IPS DF 6.9 (cell line): ENCODE results near the gene PSMG1.
A peak's percentile ranks its signal among the peaks of the same experiment; 100 is the strongest.
"Not testable (repeated sequence)": the region's sequence is repeated elsewhere in the genome, so short reads cannot be mapped to it uniquely, and the experiment has no call there.

Experiments used
- DNase-seq: peaks from one replicate; pipeline ENCODE4 v3.0.0-alpha.2; 2013; ENCODE audit warnings: low read depth, low spot score
- H3K27ac ChIP-seq: one replicate; pipeline ENCODE4 v1.5.1; 2013; ENCODE audit warnings: low read length, control low read depth
- H3K27me3 ChIP-seq: 2 replicates; pipeline ENCODE4 v1.6.1; 2013; ENCODE audit warnings: mild to moderate bottlenecking, low read length; ENCODE audit not compliant: control insufficient read depth, insufficient read depth
- H3K36me3 ChIP-seq: 2 replicates; pipeline ENCODE4 v1.6.1; 2013; ENCODE audit warnings: low read length; ENCODE audit not compliant: control insufficient read depth, insufficient read depth
- H3K4me1 ChIP-seq: 2 replicates; pipeline ENCODE4 v1.6.1; 2013; ENCODE audit warnings: low read length; ENCODE audit not compliant: control insufficient read depth, insufficient read depth
- H3K4me3 ChIP-seq: 2 replicates; pipeline ENCODE4 v1.5.1; 2013; ENCODE audit warnings: mild to moderate bottlenecking, low read length
- H3K9me3 ChIP-seq: 2 replicates; pipeline ENCODE4 v1.6.1; 2013; ENCODE audit warnings: low read length, inconsistent platforms; ENCODE audit not compliant: control insufficient read depth, insufficient read depth
- WGBS: extraction: QIAGEN DNeasy Blood & Tissue Kit; methylation state at CpG from one replicate; pipeline ENCODE4 v1.1.7; 2013; ENCODE audit warnings: mixed read lengths, missing lambda C conversion rate; ENCODE audit not compliant: insufficient read length, insufficient coverage; 5-methylcytosine and 5-hydroxymethylcytosine counted together

PSMG1 gene

GRCh38 chr21:39183272-39184049, at the start of gene PSMG1:
TSS of gene PSMG1 (minus strand) at chr21:39183451. CDS start at chr21:39183385, 66 bp downstream.
- no peaks in the 10 kb centered on the region; the same call in 1 of the 2 replicates for H3K4me1 ChIP-seq

GRCh38 chr21:39232861-39233291, 49.6 kb upstream of the PSMG1 start:
- H3K4me3 ChIP-seq = no peak overlapping the region

More at GRCh38 chr21:39183272-39184049, at the start of gene PSMG1:
- peak; percentile 72 for DNase-seq
- no peaks in the 10 kb centered on the region for H3K27me3 ChIP-seq
- H3K9me3 ChIP-seq = no peaks in the 10 kb centered on the region
- H3K4me3 ChIP-seq = peak within 1 kb of the TSS; percentile 65
- no peak within 1 kb of the TSS for H3K27ac ChIP-seq
- H3K36me3 ChIP-seq = no peaks in the 10 kb centered on the region
- no CpG with 5 or more reads among the region's 76 CpGs for WGBS

GRCh38 chr21:39224930-39225329, 41.7 kb upstream of the PSMG1 start:
- no peak overlapping the region for H3K4me3 ChIP-seq
- H3K4me1 ChIP-seq = no peaks in the 10 kb centered on the region
- H3K27me3 ChIP-seq = no peaks in the 10 kb centered on the region
- WGBS = no CpG with 5 or more reads among the region's 3 CpGs
- peaks cover 2% of the 10 kb centered on the region; the same call in 1 of the 2 replicates for H3K36me3 ChIP-seq
- H3K9me3 ChIP-seq = no peaks in the 10 kb centered on the region
- no peak overlapping the region for H3K27ac ChIP-seq
- DNase-seq = no peak

More at GRCh38 chr21:39232861-39233291, 49.6 kb upstream of the PSMG1 start:
- no peaks in the 10 kb centered on the region for H3K9me3 ChIP-seq
- H3K4me1 ChIP-seq = no peaks in the 10 kb centered on the region
- no peak overlapping the region for H3K27ac ChIP-seq
- no CpG with 5 or more reads among the region's 3 CpGs for WGBS
- DNase-seq = no peak
- peaks cover 2% of the 10 kb centered on the region for H3K36me3 ChIP-seq
- H3K27me3 ChIP-seq = no peaks in the 10 kb centered on the region

- no peak for DNase-seq
- no peak overlapping the region for H3K27ac ChIP-seq
- WGBS = no CpG with 5 or more reads among the region's 3 CpGs
- no peaks in the 10 kb centered on the region for H3K27me3 ChIP-seq
- H3K4me3 ChIP-seq = no peak overlapping the region
- no peaks in the 10 kb centered on the region for H3K4me1 ChIP-seq
- no peaks in the 10 kb centered on the region for H3K9me3 ChIP-seq
- peaks cover 2% of the 10 kb centered on the region; the same call in 1 of the 2 replicates for H3K36me3 ChIP-seq
Measured at GRCh38 chr21:39221997-39222486, 38.8 kb upstream of the PSMG1 start.

- Histone ChIP-seq H3K4me1 (no peaks in the 10 kb centered on the region), H3K27ac (no peak overlapping the region), H3K36me3 (peaks cover 2% of the 10 kb centered on the region; the same call in 1 of the 2 replicates), H3K4me3 (no peak overlapping the region), H3K9me3 (no peaks in the 10 kb centered on the region), H3K27me3 (no peaks in the 10 kb centered on the region)
- DNase-seq = no peak
- no CpG with 5 or more reads among the region's 7 CpGs for WGBS
Measured at GRCh38 chr21:39221282-39221996, 38.2 kb upstream of the PSMG1 start.

- WGBS = no CpG with 5 or more reads among the region's 2 CpGs
- H3K9me3 ChIP-seq, H3K27ac ChIP-seq, H3K36me3 ChIP-seq, H3K4me1 ChIP-seq, H3K4me3 ChIP-seq, DNase-seq, H3K27me3 ChIP-seq: not testable (repeated sequence)
Measured at GRCh38 chr21:39220875-39221274, 37.6 kb upstream of the PSMG1 start.

GRCh38 chr21:39220150-39220549, 36.9 kb upstream of the PSMG1 start:
- Histone ChIP-seq H3K27ac (no peak overlapping the region), H3K4me1 (no peaks in the 10 kb centered on the region), H3K9me3 (no peaks in the 10 kb centered on the region), H3K36me3 (peaks cover 2% of the 10 kb centered on the region; the same call in 1 of the 2 replicates), H3K27me3 (no peaks in the 10 kb centered on the region), H3K4me3 (no peak overlapping the region)
- no peak for DNase-seq
- no CpG with 5 or more reads among the region's 3 CpGs for WGBS

- Histone ChIP-seq H3K27ac (no peak overlapping the region), H3K4me1 (no peaks in the 10 kb centered on the region), H3K9me3 (no peaks in the 10 kb centered on the region), H3K4me3 (no peak overlapping the region), H3K36me3 (peaks cover 2% of the 10 kb centered on the region; the same call in 1 of the 2 replicates), H3K27me3 (no peaks in the 10 kb centered on the region)
- no CpG with 5 or more reads among the region's 4 CpGs for WGBS
- no peak for DNase-seq
Measured at GRCh38 chr21:39218082-39218409, 34.8 kb upstream of the PSMG1 start.

- no CpG with 5 or more reads among the region's 3 CpGs for WGBS
Measured at GRCh38 chr21:39217356-39218081, 34.3 kb upstream of the PSMG1 start.

GRCh38 chr21:39216290-39216689, 33.0 kb upstream of the PSMG1 start:
- Histone ChIP-seq H3K4me1 (no peaks in the 10 kb centered on the region), H3K27me3 (no peaks in the 10 kb centered on the region), H3K27ac (no peak overlapping the region), H3K9me3 (no peaks in the 10 kb centered on the region), H3K4me3 (no peak overlapping the region), H3K36me3 (no peaks in the 10 kb centered on the region; the same call in 1 of the 2 replicates)
- no peak for DNase-seq
- no CpG with 5 or more reads among the region's 2 CpGs for WGBS

More at GRCh38 chr21:39217356-39218081, 34.3 kb upstream of the PSMG1 start:
- Histone ChIP-seq H3K4me1 (no peaks in the 10 kb centered on the region), H3K27me3 (no peaks in the 10 kb centered on the region), H3K9me3 (no peaks in the 10 kb centered on the region), H3K36me3 (peaks cover 2% of the 10 kb centered on the region; the same call in 1 of the 2 replicates), H3K4me3 (no peak overlapping the region), H3K27ac (no peak overlapping the region)
- DNase-seq = no peak
